GM12878 (cell line): ENCODE measurements around the gene NKX1-1. TPM values are rescaled to one million over a fixed set of nuclear protein-coding genes. Genes with fewer than 3 reads are reported as not detected.

Source experiments
- ATAC-seq: fragments of 200-7000 bp; cut with Tn5 transposase; 3 replicates; pipeline ENCODE4 v1.9.1; 2020; ENCODE audit warnings: mild to moderate bottlenecking, moderate library complexity
- BruUV-seq: library from RNA; stranded (reverse); fragments of 400-500 nt; replicated peaks from 2 replicates; lab custom pipeline; 2021; lab: Mats Ljungman, UMichigan
- CTCF ChIA-PET: fragments of 300-600 bp; sonication (Branson Sonifier 250); formaldehyde crosslinking; extraction: SDS; loops from one replicate; lab custom pipeline; 2021; ENCODE audit warnings: inconsistent platforms; lab: Yijun Ruan, JAX
- POLR2A ChIA-PET: fragments of 350-600 bp; formaldehyde crosslinking; extraction: SDS; loops from one replicate; lab custom pipeline; 2021; ENCODE audit warnings: inconsistent platforms; lab: Charles Lee
- RAD21 ChIA-PET: fragments of 300-600 bp; sonication (Branson Sonifier 250); formaldehyde crosslinking; loops from one replicate; lab custom pipeline; 2023; ENCODE audit warnings: antibody characterized with exemption; ENCODE audit not compliant: unreplicated experiment; lab: Charles Lee
- SMC1A ChIA-PET: fragments of 300-600 bp; sonication (Branson Sonifier 250); formaldehyde crosslinking; loops from one replicate; lab custom pipeline; 2023; ENCODE audit not compliant: unreplicated experiment, uncharacterized antibody; lab: Charles Lee
- DNase-seq: peaks from one replicate; pipeline ENCODE4 v3.0.0-alpha.2; 2011; ENCODE audit warnings: low read depth, low spot score
- FAIRE-seq: peaks from 3 replicates; lab custom pipeline; 2011; peaks lifted over from hg19 to GRCh38; lab: Jason Lieb, UNC
- H2AFZ ChIP-seq: 2 replicates; pipeline ENCODE4 v1.6.0; 2011; ENCODE audit warnings: low read depth, low read length, control low read depth; ENCODE audit not compliant: control insufficient read depth
- H3K27ac ChIP-seq: 2 replicates; pipeline ENCODE4 v1.5.1; 2011; ENCODE audit warnings: control low read depth; ENCODE audit not compliant: control insufficient read depth, insufficient read depth
- H3K27me3 ChIP-seq, 2 experiments: replicated peaks in 1 of 2; 2 replicates each; pipeline versions ENCODE4 v1.6.0 to v1.6.1; 2011; ENCODE audit warnings: low read length in 1 of 2; ENCODE audit not compliant: control insufficient read depth in 2 of 2, insufficient read depth in 2 of 2
- H3K36me3 ChIP-seq, 2 experiments: 2 replicates each; pipeline ENCODE4 v1.5.1; 2011; ENCODE audit warnings: low read length in 1 of 2; ENCODE audit not compliant: control insufficient read depth in 2 of 2, insufficient read depth in 2 of 2
- H3K4me1 ChIP-seq: 2 replicates; pipeline ENCODE4 v1.6.1; 2011; ENCODE audit warnings: mild to moderate bottlenecking, low read length, moderate library complexity, mixed read lengths; ENCODE audit not compliant: control insufficient read depth, insufficient read depth
- H3K4me2 ChIP-seq: 2 replicates; pipeline ENCODE4 v1.6.0; 2011; ENCODE audit warnings: control low read depth; ENCODE audit not compliant: control insufficient read depth, insufficient read depth
- H3K4me3 ChIP-seq: fragments of 200-600 bp; sonication (generic); 2 replicates; pipeline ENCODE4 v1.5.1; 2016
- H3K79me2 ChIP-seq: 2 replicates; pipeline ENCODE4 v1.6.0; 2011; ENCODE audit warnings: low read length; ENCODE audit not compliant: control insufficient read depth, insufficient read depth
- H3K9ac ChIP-seq: 2 replicates; pipeline ENCODE4 v1.8.0; 2011; ENCODE audit warnings: low read length, control low read depth, mixed read lengths; ENCODE audit not compliant: control insufficient read depth, insufficient read depth
- H3K9me3 ChIP-seq: replicated peaks from 3 replicates; pipeline ENCODE4 v1.5.1; 2011; ENCODE audit warnings: mild to moderate bottlenecking, low read length; ENCODE audit not compliant: control insufficient read depth, insufficient read depth
- H4K20me1 ChIP-seq: 2 replicates; pipeline ENCODE4 v1.6.0; 2011; ENCODE audit not compliant: control insufficient read depth, insufficient read depth
- CBFB ChIP-seq: IDR thresholded peaks from 2 replicates; pipeline ENCODE4 v1.6.1; 2016; ENCODE audit warnings: antibody characterized with exemption, low read depth
- CBX3 ChIP-seq: fragments of 200-600 bp; sonication (generic); IDR thresholded peaks from 2 replicates; pipeline ENCODE4 v1.6.1; 2016; ENCODE audit warnings: low read depth, borderline replicate concordance
- CEBPB ChIP-seq, 2 experiments: fragments of 150-350 bp in 1 of 2; IDR thresholded peaks; 2 replicates each; pipeline ENCODE4 v1.6.1; 2012 to 2014; ENCODE audit warnings: low read depth in 2 of 2, low read length in 2 of 2, borderline replicate concordance in 1 of 2, inconsistent platforms in 1 of 2
- CHD2 ChIP-seq: IDR thresholded peaks from 2 replicates; pipeline ENCODE4 v1.6.1; 2011; ENCODE audit warnings: low read depth, low read length, improper control_type of control experiment, borderline replicate concordance
- CREM ChIP-seq: IDR thresholded peaks from 2 replicates; pipeline ENCODE4 v1.6.1; 2014; ENCODE audit warnings: antibody characterized with exemption, low read depth
- NRF1 ChIP-seq: conservative IDR thresholded peaks from 2 replicates; pipeline ENCODE4 v1.6.1; 2011; ENCODE audit warnings: mild to moderate bottlenecking, low read depth, low read length, improper control_type of control experiment
- PAX8 ChIP-seq: fragments of 450-650 bp; IDR thresholded peaks from 2 replicates; pipeline ENCODE4 v1.6.1; 2017; ENCODE audit warnings: mild to moderate bottlenecking, moderate library complexity
- TARDBP ChIP-seq: IDR thresholded peaks from 2 replicates; pipeline ENCODE4 v1.6.1; 2016; ENCODE audit warnings: borderline replicate concordance
- USF2 ChIP-seq: IDR thresholded peaks from 2 replicates; pipeline ENCODE4 v1.6.1; 2011; ENCODE audit warnings: low read depth, low read length, improper control_type of control experiment, borderline replicate concordance
- YY1 ChIP-seq: IDR thresholded peaks from 2 replicates; pipeline ENCODE4 v1.6.1; 2011; ENCODE audit warnings: low read depth, mild to moderate bottlenecking, low read length
- ZBTB40 ChIP-seq: fragments of 450-650 bp; IDR thresholded peaks from 2 replicates; pipeline ENCODE4 v1.6.1; 2016; ENCODE audit warnings: mild to moderate bottlenecking, moderate library complexity, borderline replicate concordance
- WGBS: methylation state at CpG from one replicate; pipeline ENCODE4 v1.1.6; 2016; ENCODE audit warnings: low lambda C conversion rate; ENCODE audit not compliant: insufficient replicate concordance, insufficient coverage; ENCODE audit errors: missing lambda C conversion rate; 5-methylcytosine and 5-hydroxymethylcytosine counted together
- in situ Hi-C: fragments of 300-500 bp; cut with MboI; formaldehyde crosslinking; loops from 9 replicates; pipeline ENCODE4 v1.14.3; 2018; ENCODE audit warnings: mixed read lengths
- intact Hi-C: fragments of 100-400 bp; cut with micrococcal nuclease; formaldehyde crosslinking; loops from one replicate; pipeline ENCODE4 v1.14.2; 2022; ENCODE audit not compliant: unreplicated experiment
- polyA plus RNA-seq, 11 experiments: library from polyadenylated mRNA; depleted of rRNA in 4 of 11; unstranded in 6 of 11; stranded (reverse) in 5 of 11; fragments of >200 nt; fragmentation: Nextera tagmentation in 4 of 11; fragmentation: Illumina TruSeq in 1 of 11; extraction: Ambion mirVana in 4 of 11; extraction: Trizol in 1 of 11; gene quantifications; 1 replicate in 1 of 11; 2 replicates in 10 of 11; pipeline versions ENCODE4 v1.2.1 to v1.2.3, GENCODE V29; 2011 to 2016; ENCODE audit warnings: inconsistent platforms in 2 of 11, missing spikeins in 2 of 11, low read depth in 1 of 11
- total RNA-seq, 4 experiments: library from RNA; depleted of rRNA in 3 of 4; stranded (reverse); fragments of >200 nt in 3 of 4; fragmentation: Illumina TruSeq in 1 of 4; extraction: Trizol in 1 of 4; gene quantifications; 2 replicates each; pipeline versions ENCODE4 v1.2.1 to v1.2.3, GENCODE V29; 2013 to 2021
- TF ChIP-seq, protein P1 (sequence below): fragments of 450-650 bp; IDR thresholded peaks from 2 replicates; pipeline ENCODE4 v1.6.1; 2017; ENCODE audit warnings: mild to moderate bottlenecking, moderate library complexity

NKX1-1 gene
- total and polyA plus RNA-seq, 10 of the 15 experiments (the other 5 are each of a cell fraction or from before 2014, with no cell fraction given) = not detected

DNA sequence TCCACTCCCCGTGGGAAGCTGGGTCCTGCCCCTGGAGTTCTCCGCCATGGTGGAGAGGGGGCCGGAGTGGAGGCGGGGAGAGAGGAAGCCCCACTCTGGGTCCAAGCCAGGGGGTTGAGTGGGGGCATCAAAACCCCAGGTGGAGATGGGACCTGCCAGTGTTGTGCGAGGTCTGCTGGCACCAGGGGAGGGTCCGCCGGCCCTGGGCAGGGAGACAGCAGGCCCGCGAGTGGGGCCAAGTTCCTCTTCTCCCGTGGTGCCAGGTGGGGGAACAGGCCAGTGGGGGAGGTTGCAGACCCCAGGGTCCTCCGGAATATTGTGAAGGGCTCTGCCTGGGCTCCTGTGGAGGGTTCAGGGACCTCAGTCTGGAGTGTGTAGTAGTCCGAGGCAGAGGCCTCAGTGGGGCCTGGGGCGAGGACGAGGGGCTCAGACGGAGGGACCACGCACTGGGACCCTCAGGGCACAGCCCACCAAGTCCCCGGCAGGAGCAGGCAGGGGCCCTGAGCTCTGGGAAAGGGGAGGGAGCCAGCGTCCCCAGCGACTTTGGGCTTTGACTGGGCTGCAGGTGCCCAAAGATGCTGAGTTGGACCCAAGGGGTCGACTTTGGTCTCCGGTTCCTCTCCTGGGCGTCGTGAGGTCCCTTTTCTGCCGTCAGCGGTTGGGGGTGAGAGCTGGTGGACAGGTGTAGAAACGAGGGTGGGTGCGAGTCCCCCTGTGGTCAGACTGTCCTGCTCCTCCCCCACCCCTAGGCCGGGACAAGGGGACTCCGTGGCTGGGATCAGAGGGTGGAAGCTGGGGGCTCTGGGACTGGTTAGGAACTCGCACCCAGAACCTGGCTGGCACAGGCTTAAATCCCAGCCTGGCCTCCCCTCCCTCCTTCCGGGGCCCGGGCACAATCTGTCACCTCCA, 43.8 kb upstream of the NKX1-1 start:
- H3K4me2 ChIP-seq = no peak overlapping the region
- no peak for DNase-seq
- no peak for FAIRE-seq
- 41% methylated on average over 31 of the region's 32 CpGs for WGBS
- intact Hi-C loops = no loop called here
- no peaks in the 10 kb centered on the region for H3K4me1 ChIP-seq
- POLR2A ChIA-PET = no interaction called here
- H3K27ac ChIP-seq = no peak overlapping the region
- H3K79me2 ChIP-seq = no peaks in the 10 kb centered on the region
- RAD21 ChIA-PET = no interaction called here
- no peak overlapping the region for H3K4me3 ChIP-seq
- no peak overlapping the region for H3K9ac ChIP-seq
- H2AFZ ChIP-seq = no peak overlapping the region
- ATAC-seq = no peak
- no peaks in the 10 kb centered on the region for H3K27me3 ChIP-seq
- no peaks in the 10 kb centered on the region; the same call in 2 of the 3 replicates for H3K9me3 ChIP-seq
- in situ Hi-C loops = no loop called here
- no peaks in the 10 kb centered on the region for H4K20me1 ChIP-seq
- BruUV-seq = no TSS peak
- CTCF ChIA-PET = interaction anchor here (1.3 kb wide), 1 partner anchor 94 kb away, joined by 3 read pairs; no protein-coding TSS in a partner anchor
- no peaks in the 10 kb centered on the region for H3K36me3 ChIP-seq
- SMC1A ChIA-PET = no interaction called here
- TF ChIP-seq CREM (no peak), CBFB (no peak), YY1 (no peak), ZBTB40 (no peak), CBX3 (no peak), TARDBP (no peak), USF2 (no peak), CHD2 (no peak), PAX8 (no peak), NRF1 (no peak), CEBPB (IDR thresholded peaks at IDR 0.05; ENCODE audit: borderline replicate concordance in 1 of 2, low read depth in 2 of 2, low read length in 2 of 2) (no peak)
- TF ChIP-seq, protein P1, sequence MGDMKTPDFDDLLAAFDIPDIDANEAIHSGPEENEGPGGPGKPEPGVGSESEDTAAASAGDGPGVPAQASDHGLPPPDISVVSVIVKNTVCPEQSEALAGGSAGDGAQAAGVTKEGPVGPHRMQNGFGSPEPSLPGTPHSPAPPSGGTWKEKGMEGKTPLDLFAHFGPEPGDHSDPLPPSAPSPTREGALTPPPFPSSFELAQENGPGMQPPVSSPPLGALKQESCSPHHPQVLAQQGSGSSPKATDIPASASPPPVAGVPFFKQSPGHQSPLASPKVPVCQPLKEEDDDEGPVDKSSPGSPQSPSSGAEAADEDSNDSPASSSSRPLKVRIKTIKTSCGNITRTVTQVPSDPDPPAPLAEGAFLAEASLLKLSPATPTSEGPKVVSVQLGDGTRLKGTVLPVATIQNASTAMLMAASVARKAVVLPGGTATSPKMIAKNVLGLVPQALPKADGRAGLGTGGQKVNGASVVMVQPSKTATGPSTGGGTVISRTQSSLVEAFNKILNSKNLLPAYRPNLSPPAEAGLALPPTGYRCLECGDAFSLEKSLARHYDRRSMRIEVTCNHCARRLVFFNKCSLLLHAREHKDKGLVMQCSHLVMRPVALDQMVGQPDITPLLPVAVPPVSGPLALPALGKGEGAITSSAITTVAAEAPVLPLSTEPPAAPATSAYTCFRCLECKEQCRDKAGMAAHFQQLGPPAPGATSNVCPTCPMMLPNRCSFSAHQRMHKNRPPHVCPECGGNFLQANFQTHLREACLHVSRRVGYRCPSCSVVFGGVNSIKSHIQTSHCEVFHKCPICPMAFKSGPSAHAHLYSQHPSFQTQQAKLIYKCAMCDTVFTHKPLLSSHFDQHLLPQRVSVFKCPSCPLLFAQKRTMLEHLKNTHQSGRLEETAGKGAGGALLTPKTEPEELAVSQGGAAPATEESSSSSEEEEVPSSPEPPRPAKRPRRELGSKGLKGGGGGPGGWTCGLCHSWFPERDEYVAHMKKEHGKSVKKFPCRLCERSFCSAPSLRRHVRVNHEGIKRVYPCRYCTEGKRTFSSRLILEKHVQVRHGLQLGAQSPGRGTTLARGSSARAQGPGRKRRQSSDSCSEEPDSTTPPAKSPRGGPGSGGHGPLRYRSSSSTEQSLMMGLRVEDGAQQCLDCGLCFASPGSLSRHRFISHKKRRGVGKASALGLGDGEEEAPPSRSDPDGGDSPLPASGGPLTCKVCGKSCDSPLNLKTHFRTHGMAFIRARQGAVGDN = no peak
